ENCODE data around the gene ARV1.
"Not testable (repeated sequence)": the region's sequence is repeated elsewhere in the genome, so short reads cannot be mapped to it uniquely, and the experiment has no call there.

ARV1 gene

GRCh38 chr1:231041719-231042261 lies 62.9 kb downstream of the ARV1 start:
- peaks cover 9% of the 10 kb centered on the region for H3K36me3 Mint-ChIP-seq (ENCODE audit: low read depth)
- TF ChIP-seq CTCF (IDR thresholded peaks at IDR 0.05), result no peak
- peaks cover 86% of the 10 kb centered on the region for H3K27me3 Mint-ChIP-seq (ENCODE audit: low read depth, poor library complexity)
- peaks cover 27% of the 10 kb centered on the region for H3K9me3 Mint-ChIP-seq
- H3K27ac Mint-ChIP-seq, result no peak overlapping the region
- DNase-seq, result no peak
- H3K4me3 Mint-ChIP-seq, result peak overlapping the region; percentile 68
- H3K4me1 Mint-ChIP-seq, result peaks cover 23% of the 10 kb centered on the region

GRCh38 chr1:231044588-231044987 lies 65.7 kb downstream of the ARV1 start:
- Mint-ChIP-seq H3K9me3 (peaks cover 18% of the 10 kb centered on the region), H3K27me3 (ENCODE audit: low read depth, poor library complexity) (peaks cover 94% of the 10 kb centered on the region), H3K27ac (no peak overlapping the region), H3K36me3 (ENCODE audit: low read depth) (no peaks in the 10 kb centered on the region), H3K4me3 (no peak overlapping the region), H3K4me1 (peaks cover 5% of the 10 kb centered on the region)
- DNase-seq, result no peak
- no peak for TF ChIP-seq CTCF (IDR thresholded peaks at IDR 0.05)

GRCh38 chr1:231045286-231045685 lies 66.4 kb downstream of the ARV1 start:
- no peak overlapping the region for H3K27ac Mint-ChIP-seq

GRCh38 chr1:231045921-231046729 lies 67.2 kb downstream of the ARV1 start:
- H3K36me3 Mint-ChIP-seq (ENCODE audit: low read depth); DNase-seq; H3K4me3 Mint-ChIP-seq; H3K4me1 Mint-ChIP-seq; H3K27ac Mint-ChIP-seq: not testable (repeated sequence)
- Mint-ChIP-seq H3K27me3 (ENCODE audit: low read depth, poor library complexity) (peaks cover 100% of the 10 kb centered on the region), H3K9me3 (peaks cover 18% of the 10 kb centered on the region)

More at GRCh38 chr1:231045286-231045685, 66.4 kb downstream of the ARV1 start:
- no peak overlapping the region for H3K4me3 Mint-ChIP-seq
- peaks cover 18% of the 10 kb centered on the region for H3K9me3 Mint-ChIP-seq
- no peak for DNase-seq
- H3K36me3 Mint-ChIP-seq (ENCODE audit: low read depth), result no peaks in the 10 kb centered on the region
- H3K4me1 Mint-ChIP-seq, result peaks cover 5% of the 10 kb centered on the region
- H3K27me3 Mint-ChIP-seq (ENCODE audit: low read depth, poor library complexity), result peaks cover 100% of the 10 kb centered on the region
- no peak for TF ChIP-seq CTCF (IDR thresholded peaks at IDR 0.05)

- no peaks in the 10 kb centered on the region for H3K4me1 Mint-ChIP-seq
- peaks cover 99% of the 10 kb centered on the region for H3K27me3 Mint-ChIP-seq (ENCODE audit: low read depth, poor library complexity)
- H3K4me3 Mint-ChIP-seq, result no peak overlapping the region
- H3K36me3 Mint-ChIP-seq (ENCODE audit: low read depth), result no peaks in the 10 kb centered on the region
- H3K27ac Mint-ChIP-seq, result no peak overlapping the region
- no peak for DNase-seq
- H3K9me3 Mint-ChIP-seq, result peaks cover 18% of the 10 kb centered on the region
- TF ChIP-seq CTCF (IDR thresholded peaks at IDR 0.05), result no peak
Measured at GRCh38 chr1:231046730-231047395, 68.0 kb downstream of the ARV1 start.

- H3K27me3 Mint-ChIP-seq (ENCODE audit: low read depth, poor library complexity), result peaks cover 93% of the 10 kb centered on the region
- peaks cover 18% of the 10 kb centered on the region for H3K9me3 Mint-ChIP-seq
- not testable (repeated sequence) for H3K4me3 Mint-ChIP-seq; DNase-seq; H3K4me1 Mint-ChIP-seq; H3K36me3 Mint-ChIP-seq (ENCODE audit: low read depth); H3K27ac Mint-ChIP-seq
Measured at GRCh38 chr1:231047529-231047928, 68.6 kb downstream of the ARV1 start.

GRCh38 chr1:231048419-231048818 lies 69.5 kb downstream of the ARV1 start:
- H3K4me1 Mint-ChIP-seq; DNase-seq; H3K27ac Mint-ChIP-seq; H3K36me3 Mint-ChIP-seq (ENCODE audit: low read depth); H3K4me3 Mint-ChIP-seq: not testable (repeated sequence)
- Mint-ChIP-seq H3K9me3 (peaks cover 18% of the 10 kb centered on the region), H3K27me3 (ENCODE audit: low read depth, poor library complexity) (peaks cover 87% of the 10 kb centered on the region)

Data from nephron progenitor cell (in vitro differentiated cells).